Activated CD8-positive, alpha-beta memory T cell treated with anti-CD3 and anti-CD28 coated beads, Interleukin-2, amount 50 U/mL, for 1 hour (primary cell): ENCODE results near the gene RNF220.

Experiments used
- DNase-seq: peaks from one replicate; pipeline ENCODE4 v3.0.0-alpha.2; 2020; ENCODE audit errors: extremely low read depth

RNF220 gene

DNA sequence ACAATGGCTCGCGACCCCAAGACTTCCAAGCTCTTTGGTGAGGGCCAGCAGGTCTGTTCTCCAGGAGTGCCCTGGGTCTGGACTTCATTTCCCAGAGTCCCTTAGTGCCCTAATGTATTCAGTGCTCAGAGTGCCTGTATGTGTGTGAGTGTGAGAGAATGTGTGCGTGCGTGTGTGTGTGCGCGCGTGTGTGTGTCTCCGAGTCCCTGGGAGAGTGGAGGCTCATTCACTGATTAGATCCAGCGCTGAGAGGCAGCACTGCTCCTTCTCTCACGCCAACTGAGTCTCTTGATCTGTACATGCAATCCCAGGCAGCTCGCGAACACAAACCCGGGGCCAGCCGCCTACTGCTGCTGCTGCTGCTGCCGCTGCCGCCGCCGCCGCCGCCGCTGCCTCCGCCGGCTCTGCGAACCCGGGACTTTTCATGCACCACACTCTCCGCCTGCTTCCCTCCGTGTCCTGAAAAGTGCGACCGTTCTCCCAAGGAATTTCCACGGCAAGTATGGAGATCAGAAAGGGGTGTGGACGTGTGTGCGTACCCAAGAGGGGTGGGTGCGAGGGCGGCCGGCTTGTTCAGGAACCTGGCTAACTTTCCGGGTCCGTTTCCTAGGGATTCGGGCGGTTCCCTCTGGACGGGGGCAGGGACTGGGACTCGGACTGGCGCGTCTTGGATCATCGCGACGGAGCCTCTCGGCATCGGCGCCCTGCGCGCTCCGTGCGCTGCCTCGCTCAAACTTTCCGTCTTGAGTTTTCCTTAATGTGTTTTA is at the start of gene RNF220:
TSS of gene RNF220 (plus strand) at position 225 of the 767 bp plus-strand sequence.
- no peak for DNase-seq

DNA sequence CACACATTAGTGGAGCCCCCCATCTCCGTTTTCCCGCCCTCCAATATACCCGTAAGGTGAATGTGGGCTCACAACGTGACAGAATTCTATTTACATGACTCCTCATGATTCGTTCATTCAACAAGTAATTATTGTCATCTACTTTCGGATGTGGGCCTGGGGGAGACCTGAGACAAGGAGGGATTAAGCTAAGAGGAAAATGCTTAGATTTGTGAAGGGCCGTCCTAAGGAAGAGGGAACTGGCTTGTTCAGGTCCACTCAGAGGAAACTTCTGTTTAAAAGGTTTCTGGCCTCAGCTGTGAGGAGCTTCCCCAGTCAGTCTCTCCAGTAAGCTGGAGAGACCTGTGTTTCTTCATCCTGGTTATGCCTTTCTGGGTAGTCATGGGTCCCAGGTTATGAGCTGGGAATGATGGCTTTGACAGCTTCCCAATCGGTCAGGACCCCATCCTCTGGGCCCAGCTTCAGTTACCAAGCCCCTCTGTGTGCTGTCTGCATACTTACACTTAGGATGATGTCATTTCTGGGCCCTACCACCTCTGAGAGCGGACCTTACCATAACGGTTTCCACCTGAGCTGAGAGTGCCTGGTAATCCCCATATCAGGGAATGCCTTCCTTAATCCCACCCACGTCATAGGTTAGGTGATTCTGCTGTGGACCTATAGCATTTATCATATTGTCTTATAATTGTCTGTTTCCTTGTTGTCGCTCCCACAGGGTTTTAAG is 49.3 kb upstream of the RNF220 start:
- DNase-seq: no peak

DNA sequence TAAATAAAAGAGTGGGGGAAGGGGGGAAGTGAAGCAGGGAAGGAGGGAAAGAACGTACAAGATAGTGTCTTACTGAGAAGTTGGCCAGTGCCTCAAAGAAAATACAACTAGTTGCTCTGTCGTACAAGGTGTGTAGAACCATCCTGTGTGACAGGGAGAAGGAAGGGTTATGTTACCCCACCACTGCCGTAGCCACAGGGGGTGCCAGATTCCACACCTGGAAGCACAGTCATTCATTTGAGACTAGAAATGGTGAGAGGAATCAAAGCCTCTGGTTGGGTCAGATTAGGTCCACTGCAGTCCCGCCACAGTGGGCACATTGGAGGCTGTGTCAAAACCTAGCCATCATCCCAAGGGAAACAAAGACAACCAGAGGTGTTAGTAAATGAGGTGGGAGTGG is 47.3 kb upstream of the RNF220 start:
- DNase-seq: no peak

DNA sequence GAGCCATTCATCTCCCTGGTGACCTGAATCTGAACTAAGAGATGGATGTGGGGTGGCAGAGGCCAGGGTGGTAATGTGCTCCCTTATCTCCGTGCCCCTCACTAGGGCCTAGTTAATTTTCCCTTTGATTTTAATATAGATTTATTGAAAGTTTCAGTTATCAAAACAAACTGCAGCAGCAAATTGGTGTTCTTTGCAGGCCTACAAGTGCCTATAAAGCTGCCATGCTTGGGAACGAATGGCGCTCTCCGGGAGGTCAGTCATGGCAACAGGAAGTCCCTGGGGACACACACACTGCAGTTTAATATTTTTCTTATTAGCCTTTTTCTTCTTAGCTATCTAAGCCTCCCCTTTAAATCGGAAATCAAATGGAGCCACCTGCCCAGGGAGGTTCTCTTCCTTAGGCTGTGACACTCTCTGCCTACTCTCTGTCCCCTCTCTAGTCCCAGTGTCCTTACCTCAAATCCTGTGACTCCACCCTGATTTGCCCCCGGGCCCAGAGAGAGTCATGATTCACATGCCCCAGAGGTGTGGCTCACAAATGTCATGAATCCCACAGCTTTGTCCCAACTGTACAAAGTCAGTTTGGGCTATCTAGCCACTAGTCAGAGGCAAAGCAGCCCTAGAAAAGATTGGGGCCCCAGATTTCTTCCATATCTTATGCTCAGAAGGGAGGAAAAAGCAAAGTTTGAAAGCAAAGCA is 45.7 kb upstream of the RNF220 start:
- DNase-seq: no peak

DNA sequence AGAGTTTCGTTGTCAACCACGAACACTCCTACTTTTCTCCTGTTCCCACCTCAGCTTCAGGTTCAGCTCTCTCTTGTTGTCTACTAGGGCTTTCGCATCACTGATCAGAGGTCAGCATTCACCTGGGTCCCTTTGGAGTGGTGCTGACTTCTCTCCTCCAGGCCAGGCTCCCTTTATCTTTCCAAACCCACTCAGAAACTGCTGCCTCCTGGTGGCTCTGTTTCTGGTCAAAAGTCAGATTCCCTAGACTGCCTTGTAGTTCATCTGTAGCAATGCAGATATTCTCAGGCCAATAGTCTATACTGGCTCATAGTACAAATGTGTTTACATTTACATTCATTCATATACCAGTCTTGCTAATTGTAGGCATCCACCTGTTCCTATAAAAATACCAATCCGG is 43.6 kb upstream of the RNF220 start:
- no peak for DNase-seq

DNA sequence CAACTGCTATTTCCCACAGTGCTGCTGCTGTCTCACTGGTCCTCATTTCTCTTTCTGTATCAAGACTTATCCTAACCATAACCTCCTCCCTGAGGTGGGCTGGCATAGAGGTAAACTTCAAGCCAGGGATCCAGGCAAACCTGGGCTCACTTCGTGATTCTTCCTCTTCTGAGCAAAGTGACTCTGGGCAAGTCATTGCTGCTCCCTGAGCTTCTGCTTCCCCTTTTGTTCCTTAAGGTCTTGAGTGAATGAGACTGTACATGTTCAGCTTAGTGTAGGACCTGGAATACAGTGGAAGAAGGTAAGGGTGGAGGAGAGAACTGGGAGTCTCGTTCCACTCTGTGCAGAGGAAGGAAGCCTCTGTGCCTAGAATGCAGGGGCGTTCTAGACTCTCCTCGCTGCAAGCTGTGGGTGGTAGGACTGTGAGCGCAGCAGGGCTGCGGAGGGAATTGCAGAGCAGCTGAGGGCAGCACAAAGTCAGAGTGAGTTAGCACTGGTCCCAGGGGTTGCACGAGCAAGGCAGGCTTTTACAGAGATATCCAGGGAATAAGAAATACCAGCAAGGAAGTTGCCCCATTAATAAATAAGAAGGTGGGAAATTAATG is 38.6 kb upstream of the RNF220 start:
- DNase-seq: no peak

DNA sequence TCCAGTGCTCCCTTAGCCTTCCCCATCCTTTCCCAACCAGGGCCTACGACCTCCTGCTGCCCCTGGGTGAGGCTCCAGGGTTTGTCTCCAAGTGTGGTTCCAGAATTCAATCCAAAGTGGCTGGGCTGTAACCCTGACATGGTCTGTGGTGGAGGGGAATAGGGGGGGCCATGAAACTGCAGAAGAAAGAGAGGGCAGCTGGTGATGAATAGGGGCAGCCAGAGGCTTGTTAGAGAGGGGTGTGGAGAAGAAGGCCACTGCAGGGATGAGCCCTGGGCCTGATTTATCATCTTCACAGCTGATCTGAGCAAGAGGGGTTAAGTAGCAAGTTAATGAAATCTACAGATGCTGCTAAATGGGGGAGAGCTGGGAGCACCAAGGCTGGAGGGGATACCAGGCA is 37.1 kb upstream of the RNF220 start:
- DNase-seq: no peak

DNA sequence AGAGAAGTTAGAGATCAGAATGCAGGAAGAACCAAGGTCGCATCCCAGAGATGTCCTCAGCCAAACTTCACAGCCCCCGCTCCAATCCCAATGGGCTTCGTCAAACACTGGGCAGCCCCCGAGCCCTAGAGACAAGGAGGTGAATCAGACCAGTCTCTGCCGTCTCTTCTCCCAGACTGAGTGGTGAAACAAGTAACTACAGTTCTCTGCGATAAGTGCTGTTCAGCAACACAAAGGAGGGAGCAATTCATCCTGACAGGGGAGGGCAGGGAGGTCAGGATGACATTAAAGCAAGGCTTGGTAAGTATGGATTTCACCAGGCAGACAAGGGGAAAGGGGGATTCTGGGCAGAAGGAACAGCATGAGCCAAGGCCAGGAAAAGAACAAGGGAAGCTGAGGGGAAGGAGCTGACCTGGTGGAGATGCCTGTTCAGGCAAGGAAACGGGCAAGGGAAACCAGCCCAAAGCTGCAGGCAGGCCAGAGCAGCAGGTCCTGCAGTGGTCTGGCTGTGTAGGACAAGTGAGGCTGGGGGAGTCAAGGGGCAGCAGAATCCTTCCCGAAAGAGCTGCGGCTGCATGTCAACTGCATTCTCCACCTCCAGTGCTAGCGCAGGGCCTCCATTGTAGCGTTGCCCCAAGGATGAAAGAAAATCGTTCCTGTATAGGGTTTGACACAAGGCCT is 36.4 kb upstream of the RNF220 start:
- DNase-seq: no peak

DNA sequence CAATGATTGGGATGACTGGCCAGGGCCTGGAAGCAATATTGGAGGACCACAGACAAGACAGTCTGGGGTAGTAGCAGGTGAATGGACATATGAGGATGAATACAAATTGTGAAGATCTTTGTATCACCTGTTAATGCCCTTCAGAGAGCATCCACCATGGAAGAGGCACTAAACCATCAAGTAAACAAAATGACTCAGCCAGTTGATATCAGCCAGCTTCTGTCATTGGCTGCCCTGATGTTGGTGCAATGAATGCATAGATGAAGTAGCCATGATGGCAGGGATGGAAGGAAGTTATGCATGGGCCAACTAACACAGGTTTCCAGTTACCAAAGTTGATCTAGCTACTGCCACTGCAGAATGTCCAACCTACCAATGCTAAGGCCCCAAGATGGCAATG is 33.8 kb upstream of the RNF220 start:
- DNase-seq: no peak

DNA sequence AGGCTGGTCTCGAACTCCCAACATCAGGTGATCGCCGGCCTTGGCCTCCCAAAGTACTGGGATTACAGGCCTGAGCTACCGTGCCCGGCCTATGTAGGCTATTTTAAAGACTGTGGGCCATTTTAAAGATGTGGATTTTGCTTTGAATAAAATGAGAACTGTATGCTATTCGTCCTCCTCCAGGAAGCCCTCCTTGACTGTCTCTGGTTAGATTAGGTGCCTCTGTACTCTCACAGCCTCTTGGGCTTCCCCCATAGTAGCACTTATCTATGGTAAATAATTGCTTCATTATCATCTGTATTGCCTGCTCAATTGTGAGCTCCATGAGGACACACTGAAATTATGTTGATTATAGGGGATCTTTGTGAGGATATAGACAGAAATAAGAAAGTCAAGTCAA is 29.5 kb upstream of the RNF220 start:
- no peak for DNase-seq

DNA sequence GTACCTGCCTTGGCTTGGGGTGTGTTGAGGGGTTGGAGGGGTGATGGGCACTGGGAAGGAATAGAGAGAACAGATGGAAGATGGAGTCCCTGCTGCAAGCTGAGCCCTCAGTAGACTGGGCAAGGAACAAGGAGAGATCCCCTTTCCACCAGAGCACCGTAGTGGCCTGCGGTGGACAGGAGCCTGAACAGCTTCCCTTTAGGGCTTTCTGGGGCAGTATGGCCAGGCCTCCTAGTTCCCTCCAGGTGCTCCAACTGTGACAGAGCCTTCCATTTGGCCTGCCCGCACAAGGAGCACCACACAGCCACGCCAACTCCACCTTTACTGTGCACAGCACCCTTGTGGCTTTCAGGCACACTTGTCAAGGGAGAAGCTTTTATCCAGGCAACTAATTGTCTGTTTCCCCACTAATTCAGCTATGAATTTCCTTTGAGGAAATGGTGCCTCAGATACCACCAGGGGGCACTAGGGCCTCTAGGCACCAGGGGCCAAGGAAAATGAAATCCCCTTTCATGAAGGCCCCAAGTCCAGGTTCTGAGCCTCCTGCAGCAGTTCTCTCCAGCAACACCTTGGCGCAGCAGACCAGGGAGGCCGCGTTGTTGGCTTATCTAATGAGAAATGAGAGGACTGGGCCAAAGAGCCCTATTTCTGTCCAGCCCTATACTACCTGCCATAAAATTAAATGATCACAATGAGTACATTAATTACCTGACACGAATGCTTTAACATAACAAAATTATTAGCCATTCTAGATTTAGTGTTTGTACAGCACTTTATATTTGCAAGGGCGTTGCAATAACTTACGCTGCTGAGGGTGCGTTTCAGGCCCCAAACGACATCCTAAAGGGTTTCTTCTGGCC is 26.9 kb upstream of the RNF220 start:
- no peak for DNase-seq

DNA sequence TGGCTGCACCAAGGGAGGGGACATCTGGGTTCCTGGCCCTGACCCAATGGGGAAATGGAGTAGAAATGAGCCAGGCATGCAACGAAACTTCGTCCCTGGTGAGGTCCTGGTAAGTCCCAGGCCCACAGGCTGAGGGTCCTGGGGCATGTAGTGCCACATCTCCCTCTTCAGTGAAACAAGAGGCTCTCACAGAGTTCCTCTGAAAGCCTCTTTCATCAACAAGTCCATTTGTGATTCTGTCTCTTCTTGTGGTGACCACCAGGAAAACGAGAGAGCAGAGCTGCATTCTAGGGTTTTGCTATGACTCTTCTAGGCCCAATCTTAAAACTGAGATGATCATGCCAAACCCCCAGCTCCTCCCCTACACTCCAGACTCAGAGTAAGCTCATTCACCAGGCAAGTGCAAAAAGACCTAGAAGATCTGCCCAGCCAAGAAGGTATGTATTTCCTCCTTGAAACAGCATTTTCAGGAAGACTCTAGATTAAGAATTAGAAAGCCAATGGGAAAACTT is 24.3 kb upstream of the RNF220 start:
- DNase-seq: no peak

DNA sequence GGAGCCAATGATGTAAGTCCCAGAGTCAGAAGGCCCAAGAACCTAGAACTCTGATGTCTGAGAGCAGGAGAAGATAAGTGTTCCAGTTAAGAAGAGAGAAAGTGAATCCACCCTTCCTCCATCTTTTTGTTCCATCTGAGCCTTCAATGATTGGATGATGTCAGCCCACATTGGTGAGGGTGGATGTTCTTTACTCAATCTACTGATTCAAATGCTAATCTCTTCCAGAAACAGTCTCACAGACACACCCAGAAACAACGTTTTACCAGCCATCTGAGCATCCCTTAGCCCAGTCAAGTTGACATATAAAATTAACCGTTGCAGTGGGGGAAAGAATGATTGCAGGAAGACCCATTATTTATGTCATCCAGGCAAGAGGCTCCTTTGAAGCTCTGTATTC is 16.5 kb upstream of the RNF220 start:
- no peak for DNase-seq

DNA sequence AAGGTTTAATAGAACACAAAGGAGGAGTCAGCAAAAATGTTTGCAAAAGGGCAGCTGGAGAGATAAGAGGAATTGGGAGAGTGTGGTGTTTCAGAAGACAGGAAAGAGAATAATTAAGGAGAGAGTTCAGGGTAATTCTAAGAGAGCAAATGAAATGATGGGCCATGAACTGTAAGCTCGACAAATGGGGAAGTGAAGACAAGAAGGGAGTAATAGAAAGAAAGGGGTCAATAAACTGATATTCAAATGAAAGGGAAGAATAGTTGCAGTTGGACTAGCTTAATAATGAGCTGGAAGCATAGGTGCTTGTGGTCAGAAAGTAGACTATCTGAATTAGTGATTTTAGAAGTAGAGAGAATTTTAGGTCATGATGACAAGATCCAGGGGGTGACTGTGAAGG is 15.6 kb upstream of the RNF220 start:
- DNase-seq: no peak

DNA sequence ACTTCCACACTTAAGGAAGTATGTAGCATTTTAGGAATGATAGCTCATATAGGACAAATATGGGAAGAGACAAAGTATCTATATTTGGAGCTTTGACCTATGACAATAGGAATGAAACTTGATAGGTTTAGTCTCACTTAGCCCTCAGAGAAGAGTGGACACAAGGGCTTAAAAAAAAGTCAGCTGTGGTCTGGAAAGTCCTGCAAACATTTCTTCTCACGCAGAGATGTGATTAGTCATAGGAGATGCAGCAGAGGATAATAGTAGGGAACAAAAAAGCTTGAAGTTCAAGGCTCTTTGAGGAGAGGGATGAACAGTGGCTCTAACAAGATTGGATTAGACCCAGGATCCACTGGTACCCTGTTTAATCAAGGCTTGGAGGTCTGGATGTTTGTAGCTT is 14.8 kb upstream of the RNF220 start:
- no peak for DNase-seq

DNA sequence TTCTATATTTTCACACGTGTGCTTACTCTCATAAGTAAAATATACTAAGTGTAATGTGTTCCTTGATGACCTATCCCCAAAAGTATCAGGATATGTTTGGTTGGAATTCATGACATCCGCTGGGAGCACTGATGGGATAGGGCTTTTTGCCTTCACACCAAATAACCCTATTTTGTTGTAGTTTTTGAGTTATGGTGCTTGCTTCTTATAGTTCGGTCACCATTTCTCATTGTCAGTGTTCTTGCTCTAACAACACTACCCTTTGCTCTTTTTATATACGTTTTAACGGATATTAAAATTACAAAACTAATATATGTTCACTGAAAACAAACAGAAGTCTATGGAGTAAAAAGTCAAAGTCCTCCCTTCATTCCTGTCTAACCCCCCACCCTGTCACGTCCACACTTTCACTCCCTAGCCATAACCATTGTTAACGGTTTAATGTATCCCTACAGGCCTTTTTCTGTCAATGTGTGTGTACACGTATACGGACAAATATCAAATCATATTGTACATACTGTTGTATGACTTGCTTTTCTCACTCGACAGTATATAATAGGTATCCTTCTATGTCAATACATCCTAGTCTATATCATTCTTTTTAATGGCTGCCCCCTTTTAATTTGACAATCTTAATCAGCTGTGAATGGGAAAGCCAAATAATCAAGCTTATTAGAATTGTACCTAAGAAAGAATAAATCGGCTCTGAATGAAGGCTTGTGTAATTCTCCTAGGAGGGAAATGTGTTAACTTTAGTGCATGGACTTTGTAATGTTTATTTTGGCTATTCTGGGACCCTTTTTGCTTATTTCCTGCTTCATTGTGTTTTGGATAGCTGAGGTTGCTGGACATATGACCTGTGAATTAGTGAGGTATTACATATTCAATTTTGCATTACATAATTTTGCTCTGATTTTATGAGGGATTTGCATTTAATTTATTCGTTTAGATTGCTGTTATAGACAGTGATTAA is 3.5 kb upstream of the RNF220 start:
- DNase-seq: no peak

DNA sequence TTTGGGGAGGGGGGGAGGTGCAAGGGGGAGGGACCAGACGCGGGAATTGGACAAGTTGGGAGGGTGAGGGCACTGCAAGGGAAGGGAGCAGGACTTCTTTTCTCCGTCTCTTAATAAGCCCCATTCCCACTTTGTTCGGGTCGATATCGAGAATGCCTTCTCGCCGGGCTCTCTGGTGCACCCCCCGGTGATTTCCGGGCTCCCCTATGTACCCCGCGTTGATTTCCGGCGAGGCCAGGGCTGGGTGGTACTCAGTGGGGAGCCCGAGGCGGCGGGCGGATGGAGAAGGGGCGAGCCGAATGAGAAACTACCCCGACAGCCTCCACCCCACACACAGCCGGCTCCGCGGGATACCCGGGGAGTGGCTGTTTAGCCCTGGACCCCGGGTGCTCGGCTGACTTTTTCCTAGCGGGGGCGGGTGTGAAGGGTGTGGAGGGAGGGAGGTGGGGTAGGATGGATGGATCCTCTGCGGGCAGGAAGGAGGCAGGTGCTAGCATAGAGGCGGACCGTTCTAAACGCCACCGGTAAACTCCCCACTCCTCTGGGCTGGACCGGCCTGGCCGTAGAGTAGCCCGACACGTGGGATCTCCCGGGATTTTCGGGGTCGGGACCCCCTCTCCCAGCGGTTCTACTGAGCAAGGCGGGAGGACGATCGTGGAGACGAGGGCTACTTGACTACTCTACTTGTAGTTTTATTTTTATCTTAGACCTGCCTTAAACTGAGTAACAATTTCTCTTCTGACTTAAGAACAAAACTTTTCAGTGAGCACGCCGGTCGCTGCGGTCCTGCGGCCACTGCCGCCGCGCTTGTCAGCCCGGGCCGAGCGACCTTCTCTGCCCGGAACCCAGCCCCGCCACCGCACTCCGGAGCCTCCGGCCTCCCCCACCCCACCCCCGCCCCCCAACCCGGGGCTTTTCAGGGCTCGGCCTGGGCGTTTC is 1.0 kb downstream of the RNF220 start:
- no peak for DNase-seq

DNA sequence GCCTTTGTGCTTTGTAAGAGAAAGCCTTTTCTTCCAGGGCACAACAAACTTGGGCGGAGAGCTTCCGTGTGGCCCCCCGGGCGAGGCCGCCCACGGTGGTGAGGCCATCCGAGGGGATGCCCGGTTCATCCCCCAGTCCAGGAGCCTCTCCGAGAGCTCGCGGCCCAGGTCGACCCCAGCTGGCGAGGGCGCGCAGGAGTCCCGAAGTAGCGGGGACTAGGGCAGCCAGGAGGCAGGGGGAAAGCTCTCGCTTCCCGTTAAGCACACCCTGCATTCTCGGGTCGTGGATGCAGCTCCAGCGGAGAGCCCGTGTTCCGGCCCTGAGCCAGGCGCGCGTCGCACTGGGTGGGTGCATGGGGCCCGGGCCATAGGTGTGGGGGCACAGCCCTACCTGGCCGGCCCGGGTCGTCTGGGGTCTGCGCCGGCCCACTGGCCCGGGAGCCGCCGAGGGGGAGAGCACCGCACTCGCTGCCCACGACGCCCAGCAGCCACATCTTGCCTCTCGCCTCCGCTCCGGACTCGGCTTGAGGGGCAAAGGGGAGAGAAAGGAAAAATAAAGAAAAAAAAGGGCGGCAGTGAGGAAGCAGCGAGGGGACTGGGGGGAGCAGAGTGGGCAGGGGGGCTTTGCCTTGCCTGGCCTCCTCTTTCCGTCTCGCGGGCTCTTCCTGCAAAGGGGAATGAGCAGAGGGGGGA is 1.8 kb downstream of the RNF220 start:
- DNase-seq: no peak
